IPS DF 19.7 (cell line): ENCODE data around the gene CYS1.
A peak's percentile ranks its signal among the peaks of the same experiment; 100 is the strongest.
"Not testable (repeated sequence)": the region's sequence is repeated elsewhere in the genome, so short reads cannot be mapped to it uniquely, and the experiment has no call there.

Source experiments
- DNase-seq: peaks from one replicate; pipeline ENCODE4 v3.0.0-alpha.2; 2013; ENCODE audit warnings: low read depth, low spot score

The CYS1 gene

GRCh38 chr2:10079870-10080535 is at the start of gene CYS1:
TSS of gene CYS1 (minus strand) at chr2:10080411. CDS start at chr2:10080223, 188 bp downstream.
- no peak for DNase-seq

GRCh38 chr2:10129490-10129889 is 49.3 kb upstream of the CYS1 start:
- DNase-seq: no peak

GRCh38 chr2:10128420-10128819 is 48.2 kb upstream of the CYS1 start:
- no peak for DNase-seq

GRCh38 chr2:10126632-10127026 is 46.4 kb upstream of the CYS1 start:
- DNase-seq: no peak

- DNase-seq: no peak
Measured at GRCh38 chr2:10125842-10126631, 45.8 kb upstream of the CYS1 start.

- DNase-seq: no peak
Measured at GRCh38 chr2:10124538-10125045, 44.4 kb upstream of the CYS1 start.

GRCh38 chr2:10123281-10123680 is 43.1 kb upstream of the CYS1 start:
- DNase-seq: no peak

GRCh38 chr2:10122500-10123280 is 42.5 kb upstream of the CYS1 start, which contains the start of gene RRM2:
TSS of gene RRM2 (plus strand) at chr2:10122739. CDS start at chr2:10122799, 60 bp downstream.
- peak; percentile 78 for DNase-seq

GRCh38 chr2:10120877-10121574 is 40.8 kb upstream of the CYS1 start:
- DNase-seq: no peak

GRCh38 chr2:10120158-10120876 is 40.1 kb upstream of the CYS1 start:
- peak; percentile 91 for DNase-seq

GRCh38 chr2:10119601-10120157 is 39.5 kb upstream of the CYS1 start:
- no peak for DNase-seq

- DNase-seq: no peak
Measured at GRCh38 chr2:10119027-10119325, 38.8 kb upstream of the CYS1 start.

- no peak for DNase-seq
Measured at GRCh38 chr2:10109311-10109710, 29.1 kb upstream of the CYS1 start.

- DNase-seq: not testable (repeated sequence)
Measured at GRCh38 chr2:10104906-10105305, 24.7 kb upstream of the CYS1 start.

- no peak for DNase-seq
Measured at GRCh38 chr2:10103179-10103578, 23.0 kb upstream of the CYS1 start.

GRCh38 chr2:10101491-10101890 is 21.3 kb upstream of the CYS1 start:
- no peak for DNase-seq

GRCh38 chr2:10097352-10098148 is 17.3 kb upstream of the CYS1 start:
- peak; percentile 45 for DNase-seq

GRCh38 chr2:10096641-10097040 is 16.4 kb upstream of the CYS1 start:
- DNase-seq: no peak

- no peak for DNase-seq
Measured at GRCh38 chr2:10095175-10095574, 15.0 kb upstream of the CYS1 start.
